ENCODE measurements around the gene ZBTB21.

DNA sequence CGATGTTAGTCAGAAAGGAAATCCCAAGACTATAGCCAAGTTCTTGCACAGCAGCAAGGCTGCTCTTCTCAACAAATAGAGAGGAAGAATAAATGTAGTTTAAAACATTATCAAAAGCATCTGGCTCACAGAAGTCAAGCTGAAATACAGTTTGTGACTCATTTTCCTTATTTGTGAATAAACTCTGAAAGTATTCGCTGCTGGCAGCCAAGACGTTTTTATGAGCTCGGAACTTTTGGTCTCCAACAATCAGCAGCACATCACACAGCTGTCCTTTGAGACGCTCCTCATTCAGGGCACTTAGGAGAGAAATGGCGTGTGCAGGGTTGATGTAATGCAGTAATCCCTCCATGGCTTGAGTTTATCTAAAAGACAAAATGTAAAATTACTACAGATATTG is 16.4 kb downstream of the ZBTB21 start:
- TF ChIP-seq, protein P1, sequence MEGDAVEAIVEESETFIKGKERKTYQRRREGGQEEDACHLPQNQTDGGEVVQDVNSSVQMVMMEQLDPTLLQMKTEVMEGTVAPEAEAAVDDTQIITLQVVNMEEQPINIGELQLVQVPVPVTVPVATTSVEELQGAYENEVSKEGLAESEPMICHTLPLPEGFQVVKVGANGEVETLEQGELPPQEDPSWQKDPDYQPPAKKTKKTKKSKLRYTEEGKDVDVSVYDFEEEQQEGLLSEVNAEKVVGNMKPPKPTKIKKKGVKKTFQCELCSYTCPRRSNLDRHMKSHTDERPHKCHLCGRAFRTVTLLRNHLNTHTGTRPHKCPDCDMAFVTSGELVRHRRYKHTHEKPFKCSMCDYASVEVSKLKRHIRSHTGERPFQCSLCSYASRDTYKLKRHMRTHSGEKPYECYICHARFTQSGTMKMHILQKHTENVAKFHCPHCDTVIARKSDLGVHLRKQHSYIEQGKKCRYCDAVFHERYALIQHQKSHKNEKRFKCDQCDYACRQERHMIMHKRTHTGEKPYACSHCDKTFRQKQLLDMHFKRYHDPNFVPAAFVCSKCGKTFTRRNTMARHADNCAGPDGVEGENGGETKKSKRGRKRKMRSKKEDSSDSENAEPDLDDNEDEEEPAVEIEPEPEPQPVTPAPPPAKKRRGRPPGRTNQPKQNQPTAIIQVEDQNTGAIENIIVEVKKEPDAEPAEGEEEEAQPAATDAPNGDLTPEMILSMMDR (IDR thresholded peaks at IDR 0.05; ENCODE audit: control extremely low read depth in 1 of 3, insufficient read depth in 1 of 3, low read depth in 1 of 3, low read length in 3 of 3), result no peak
- no peak for TF ChIP-seq TBP (IDR thresholded peaks at IDR 0.05; ENCODE audit: low read depth, low read length)
- no peak for TF ChIP-seq EGR1 (IDR thresholded peaks at IDR 0.05; ENCODE audit: borderline replicate concordance, low read depth, low read length)
- TF ChIP-seq POLR2AphosphoS5 (IDR thresholded peaks at IDR 0.05; ENCODE audit: low read depth, low read length), result no peak
- no peak for TF ChIP-seq JUN (IDR thresholded peaks at IDR 0.05; ENCODE audit: low read depth, low read length)
- no peak for TF ChIP-seq CEBPB (IDR thresholded peaks at IDR 0.05; ENCODE audit: low read depth, low read length)
- no peak for TF ChIP-seq RXRA (IDR thresholded peaks at IDR 0.05; ENCODE audit: insufficient read depth, low read depth, low read length)
- TF ChIP-seq RFX5 (IDR thresholded peaks at IDR 0.05; ENCODE audit: borderline replicate concordance, low read depth, low read length), result no peak
- TF ChIP-seq, protein P2, sequence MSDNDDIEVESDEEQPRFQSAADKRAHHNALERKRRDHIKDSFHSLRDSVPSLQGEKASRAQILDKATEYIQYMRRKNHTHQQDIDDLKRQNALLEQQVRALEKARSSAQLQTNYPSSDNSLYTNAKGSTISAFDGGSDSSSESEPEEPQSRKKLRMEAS (IDR thresholded peaks at IDR 0.05), result no peak
- no peak for TF ChIP-seq TAF1 (IDR thresholded peaks at IDR 0.05; ENCODE audit: low read depth, low read length)
- no peak for TF ChIP-seq PHF8 (conservative IDR thresholded peaks at IDR 0.05; ENCODE audit: low read depth, low read length)
- TF ChIP-seq SIN3A (conservative IDR thresholded peaks at IDR 0.05 in 1 of 2, IDR thresholded peaks at IDR 0.05 in 1 of 2; ENCODE audit: low read depth in 1 of 2, low read length in 2 of 2), result no peak
- no peak for TF ChIP-seq SUZ12 (IDR thresholded peaks at IDR 0.05; ENCODE audit: low read length)
